T-helper 17 cell (primary cell): ENCODE measurements around the gene ALDH9A1. TPM values are rescaled to one million over a fixed set of nuclear protein-coding genes. Genes with fewer than 3 reads are reported as not detected.

Experiments used
- ATAC-seq: fragments of 150-1000 bp; cut with Tn5 transposase; 2 replicates; pipeline ENCODE4 v1.10.0; 2021; ENCODE audit warnings: mild to moderate bottlenecking, moderate library complexity
- DNase-seq, 3 donors: peaks; one replicate each; pipeline versions ENCODE4 v3.0.0 to v3.0.0-alpha.2; 2020 to 2021
- H3K9me3 ChIP-seq: one replicate; pipeline ENCODE4 v1.7.0; 2013; ENCODE audit warnings: low read length, mild to moderate bottlenecking; ENCODE audit not compliant: control insufficient read depth, poor library complexity, severe bottlenecking
- H3K27ac Mint-ChIP-seq: one replicate; pipeline ENCODE4 v1.8.0; 2022; ENCODE audit warnings: mild to moderate bottlenecking, moderate library complexity, mixed read lengths
- H3K27me3 Mint-ChIP-seq: one replicate; pipeline ENCODE4 v1.8.0; 2022; ENCODE audit warnings: mixed read lengths
- H3K36me3 Mint-ChIP-seq: one replicate; pipeline ENCODE4 v1.8.0; 2022; ENCODE audit warnings: low read depth, mixed read lengths
- H3K4me1 Mint-ChIP-seq: one replicate; pipeline ENCODE4 v1.8.0; 2022; ENCODE audit warnings: mild to moderate bottlenecking, mixed read lengths
- H3K4me3 Mint-ChIP-seq: one replicate; pipeline ENCODE4 v1.8.0; 2022; ENCODE audit warnings: mild to moderate bottlenecking, moderate library complexity, mixed read lengths
- total RNA-seq, 4 donors: library from RNA in 2 of 4; stranded (reverse) in 2 of 4; gene quantifications; one replicate each; pipeline ENCODE4 v1.2.3 and lab custom pipeline; 2022 to 2026

Gene ALDH9A1
- total RNA-seq, 2 donors from 2014 or later, result 33.9 to 37.0 TPM

DNA sequence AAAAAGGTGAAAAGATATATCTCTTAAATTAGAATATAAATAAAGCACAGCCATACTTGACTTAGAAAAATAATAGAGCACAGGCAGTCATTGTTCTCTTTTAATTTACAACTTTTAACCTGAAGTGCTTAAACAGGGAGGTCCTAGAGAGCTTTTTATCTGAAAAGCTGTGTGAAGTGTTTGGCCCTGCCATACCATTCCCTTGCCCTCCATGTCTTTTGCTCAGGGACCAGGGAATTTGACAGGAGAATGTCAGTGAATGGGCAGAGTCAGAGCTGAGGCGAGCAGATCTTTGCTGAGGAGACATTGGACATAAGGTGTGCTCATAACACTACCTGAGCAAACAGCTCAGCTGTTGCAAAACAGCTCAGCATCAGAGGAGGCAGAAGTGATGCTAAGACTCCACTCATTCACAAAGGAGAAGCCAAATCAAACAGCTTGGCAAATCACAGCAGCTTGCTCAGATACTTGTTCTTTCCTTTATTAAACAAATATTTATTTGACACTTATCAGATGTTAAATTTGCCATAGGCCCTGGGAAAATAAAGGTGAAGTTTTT lies 82.2 kb downstream of the ALDH9A1 start:
- Mint-ChIP-seq H3K36me3 (peaks cover 12% of the 10 kb centered on the region), H3K27ac (no peak overlapping the region), H3K27me3 (peaks cover 42% of the 10 kb centered on the region), H3K4me3 (no peak overlapping the region), H3K4me1 (no peaks in the 10 kb centered on the region)
- ATAC-seq (no peak), DNase-seq (no peak)
- no peaks in the 10 kb centered on the region for H3K9me3 ChIP-seq

Other genes with a start within 250 kb of the ALDH9A1 start
- not detected for gene LRRC52, start 154.6 kb downstream of the ALDH9A1 start, total RNA-seq
- gene MGST3, start 67.3 kb downstream of the ALDH9A1 start, total RNA-seq, result 10 to 100 TPM; 27.2 to 42.1 TPM
- 10 to 100 TPM; 33.4 to 37.8 TPM for gene TMCO1, start 70.3 kb upstream of the ALDH9A1 start, total RNA-seq
- 1 to 10 TPM; 3.3 to 5.6 TPM for gene UCK2, start 129.1 kb upstream of the ALDH9A1 start, total RNA-seq